ENCODE measurements around the gene GTF2IRD1. TPM values are rescaled to one million over a fixed set of nuclear protein-coding genes. Genes with fewer than 3 reads are reported as not detected.

Gene GTF2IRD1
- total and polyA plus RNA-seq, 10 donors, result 2.4 to 6.6 (median 3.6) TPM

DNA sequence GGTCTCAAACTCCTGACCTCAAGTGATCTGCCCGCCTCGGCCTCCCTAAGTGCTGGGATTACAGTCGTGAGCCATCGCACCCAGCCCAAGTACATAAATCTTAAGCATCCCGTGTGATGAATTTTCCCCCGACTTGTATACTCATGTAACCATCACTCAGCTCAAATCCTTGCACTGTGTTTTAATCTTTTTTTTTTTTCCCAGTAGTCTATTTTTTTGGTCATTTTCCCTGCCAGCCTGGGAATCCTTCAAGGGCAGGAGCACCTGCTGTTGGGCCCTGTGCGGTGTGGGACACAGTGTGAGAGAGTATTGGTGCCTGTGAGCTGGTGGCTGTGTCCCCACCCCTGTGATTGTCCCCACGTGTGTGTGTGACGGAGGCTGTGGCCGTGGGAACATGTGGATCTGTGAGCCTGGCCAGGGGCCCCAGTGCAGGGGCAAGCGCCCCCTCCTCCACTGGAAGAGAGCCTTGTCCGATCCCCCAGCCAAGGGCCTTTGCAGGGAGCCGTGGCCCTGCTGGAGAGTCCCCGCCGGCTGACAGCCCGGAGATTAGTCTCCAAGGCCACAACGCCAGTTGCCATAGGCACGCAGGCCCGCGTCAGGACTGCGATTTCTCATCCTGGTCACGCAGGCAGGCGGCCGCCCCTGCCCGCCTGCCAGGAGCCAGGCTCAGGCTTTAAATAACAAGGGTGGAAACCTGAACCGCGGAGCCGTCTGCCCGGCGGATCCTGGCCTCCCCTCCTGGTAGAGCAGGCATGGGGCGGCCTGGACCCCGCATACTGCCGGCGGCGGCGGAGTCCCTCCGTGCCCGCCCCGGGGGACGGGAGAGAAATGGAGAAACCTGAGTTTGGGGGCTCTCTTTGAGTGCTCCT, 26.5 kb downstream of the GTF2IRD1 start:
- DNase-seq, result peak; percentile 86
- no peaks in the 10 kb centered on the region for H3K36me3 ChIP-seq
- peaks cover 0 to 22% (median 9%) of the 10 kb centered on the region in 7 donors for H3K27me3 ChIP-seq (replicated peaks in 1 of 7)
- H3K9me3 ChIP-seq, result no peaks in the 10 kb centered on the region
- intact Hi-C loops (cut with DNase I; ENCODE audit: low total_unique reads), result no loop called here
- 25 to 67% (median 33%) methylated on average over 11 to 40 of the region's 40 CpGs for WGBS, 5 donors
- TF ChIP-seq POLR2A (IDR thresholded peaks at IDR 0.05) (no peak), POLR2AphosphoS5 (IDR thresholded peaks at IDR 0.05) (peak; percentile 4 to 77 (median 76)), CTCF (IDR thresholded peaks at IDR 0.05 in 8 of 11, conservative IDR thresholded peaks at IDR 0.05 in 3 of 11) (no peak)
- peaks cover 5 to 63% (median 40%) of the 10 kb centered on the region in 6 donors for H3K4me1 ChIP-seq
- peak overlapping the region; percentile 6 to 63 (median 32) for H3K4me3 ChIP-seq
- peak overlapping the region; percentile 64 to 89 (median 84) for H3K27ac ChIP-seq

- peak; percentile 78 for DNase-seq
- Histone ChIP-seq H3K36me3 (no peaks in the 10 kb centered on the region), H3K27ac (peak overlapping the region; percentile 64 to 89 (median 84)), H3K27me3 (replicated peaks in 1 of 7) (peaks cover 0 to 22% (median 9%) of the 10 kb centered on the region in 7 donors), H3K9me3 (no peaks in the 10 kb centered on the region), H3K4me3 (peak overlapping the region; percentile 6 to 63 (median 32)), H3K4me1 (peaks cover 5 to 63% (median 40%) of the 10 kb centered on the region in 6 donors)
- no peak for TF ChIP-seq CTCF (IDR thresholded peaks at IDR 0.05 in 8 of 11, conservative IDR thresholded peaks at IDR 0.05 in 3 of 11)
- peak; percentile 31 to 73 (median 70) for TF ChIP-seq POLR2AphosphoS5 (IDR thresholded peaks at IDR 0.05)
- no peak for TF ChIP-seq POLR2A (IDR thresholded peaks at IDR 0.05)
- WGBS, 5 donors, result 32 to 42% (median 34%) methylated on average over 14 to 16 of the region's 16 CpGs
- intact Hi-C loops (cut with DNase I; ENCODE audit: low total_unique reads), result no loop called here
Observed at GRCh38 chr7:74480861-74481417, 27.2 kb downstream of the GTF2IRD1 start.

DNA sequence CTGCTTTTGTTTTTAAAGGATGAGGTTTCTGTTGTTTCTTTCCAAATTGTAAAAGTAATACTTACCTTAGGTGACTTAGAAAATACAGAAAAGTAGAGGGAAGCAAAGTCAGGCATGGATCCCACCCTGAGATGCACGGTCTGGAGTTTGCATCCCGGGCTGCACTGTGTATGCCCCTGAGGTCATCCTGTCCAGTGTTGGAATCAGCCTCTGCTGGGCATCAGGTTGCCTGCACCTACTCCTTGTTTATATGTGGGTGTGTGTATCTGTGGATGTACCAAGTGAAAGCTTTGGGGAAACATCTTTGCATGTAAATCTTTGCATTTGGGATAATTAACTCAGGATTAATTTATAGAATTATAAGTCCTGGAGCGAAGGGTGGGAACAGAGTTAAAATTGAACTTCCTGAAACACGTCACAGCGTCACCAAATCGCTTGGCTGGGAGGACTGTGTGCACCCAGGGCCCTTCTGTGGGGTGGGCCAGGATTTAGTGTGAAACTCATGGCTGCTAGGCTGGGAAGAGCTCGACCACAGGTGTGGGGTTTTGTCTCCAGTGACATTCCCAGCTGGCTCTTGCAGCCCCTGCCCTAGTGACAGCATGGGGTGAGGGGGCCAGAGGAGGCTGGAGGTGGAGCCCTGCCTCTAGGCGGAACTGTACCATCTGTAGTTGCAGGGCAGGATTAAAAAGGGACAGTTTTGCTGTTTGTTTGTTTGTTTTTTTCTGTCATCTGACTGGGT, 27.9 kb downstream of the GTF2IRD1 start:
- Histone ChIP-seq H3K9me3 (no peaks in the 10 kb centered on the region), H3K4me1 (peaks cover 5 to 63% (median 40%) of the 10 kb centered on the region in 6 donors), H3K27me3 (replicated peaks in 1 of 7) (peaks cover 0 to 22% (median 9%) of the 10 kb centered on the region in 7 donors), H3K36me3 (no peaks in the 10 kb centered on the region), H3K4me3 (peak overlapping the region in 4 of 8 donors; percentile 33 to 63 (median 39)), H3K27ac (peak overlapping the region in 7 of 8 donors; percentile 73 to 89 (median 84))
- TF ChIP-seq POLR2AphosphoS5 (IDR thresholded peaks at IDR 0.05), result no peak
- TF ChIP-seq POLR2A (IDR thresholded peaks at IDR 0.05), result no peak
- TF ChIP-seq CTCF (IDR thresholded peaks at IDR 0.05 in 8 of 11, conservative IDR thresholded peaks at IDR 0.05 in 3 of 11), result no peak
- WGBS, 5 donors, result 65 to 78% (median 70%) methylated on average over 8 of the region's 8 CpGs
- intact Hi-C loops (cut with DNase I; ENCODE audit: low total_unique reads), result no loop called here
- no peak for DNase-seq

All from spleen (tissue), 11 donors.